ENCODE data around the gene FBXO9. TPM values are rescaled to one million over a fixed set of nuclear protein-coding genes. Genes with fewer than 3 reads are reported as not detected.

The FBXO9 gene
- total RNA-seq: 38.2 TPM

DNA sequence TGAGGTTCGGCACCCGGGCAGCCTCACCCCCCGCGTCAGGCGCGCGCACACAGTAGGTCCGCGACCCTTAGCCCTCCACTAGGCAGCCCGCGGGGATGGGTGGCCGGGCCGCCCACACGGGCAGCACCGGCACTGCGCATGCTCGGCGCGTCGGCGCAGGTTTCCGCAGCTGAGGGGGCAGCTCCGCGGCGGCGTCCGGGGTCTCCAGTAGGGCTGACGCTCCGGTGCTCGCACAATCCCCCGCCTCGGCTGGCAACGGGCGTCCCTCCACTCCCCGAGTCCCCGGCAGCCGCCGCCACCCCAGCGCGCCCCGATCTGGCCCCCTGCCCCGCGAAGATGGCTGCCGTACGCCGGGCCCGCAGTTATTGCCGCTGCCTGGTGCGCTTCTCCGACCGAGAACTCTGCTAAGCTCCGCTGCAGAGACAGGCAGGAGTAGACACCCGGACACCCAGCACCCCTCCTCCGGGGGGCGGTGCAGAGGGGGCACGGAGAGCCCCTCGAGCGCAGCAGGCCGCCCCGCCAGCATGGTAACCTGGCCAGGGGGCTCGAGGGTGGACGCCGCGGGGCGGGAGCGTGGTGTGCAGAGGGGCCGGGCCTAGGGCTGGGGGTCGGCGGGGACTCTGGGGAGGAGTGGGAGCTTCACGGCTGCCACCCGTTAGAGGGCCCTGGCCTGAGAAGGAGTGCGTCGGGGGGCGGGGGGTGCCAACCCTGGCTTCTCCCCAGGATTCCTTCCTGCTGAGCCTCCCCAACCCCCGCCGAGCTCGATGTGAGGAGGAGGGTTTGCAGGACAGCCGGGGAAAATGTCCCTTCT, at the start of gene FBXO9:
FBXO9 (plus strand) TSS at position 139 of the 811 bp plus-strand sequence; CDS start at position 525, 386 bp downstream.
- DNase-seq: peak; percentile 88

DNA sequence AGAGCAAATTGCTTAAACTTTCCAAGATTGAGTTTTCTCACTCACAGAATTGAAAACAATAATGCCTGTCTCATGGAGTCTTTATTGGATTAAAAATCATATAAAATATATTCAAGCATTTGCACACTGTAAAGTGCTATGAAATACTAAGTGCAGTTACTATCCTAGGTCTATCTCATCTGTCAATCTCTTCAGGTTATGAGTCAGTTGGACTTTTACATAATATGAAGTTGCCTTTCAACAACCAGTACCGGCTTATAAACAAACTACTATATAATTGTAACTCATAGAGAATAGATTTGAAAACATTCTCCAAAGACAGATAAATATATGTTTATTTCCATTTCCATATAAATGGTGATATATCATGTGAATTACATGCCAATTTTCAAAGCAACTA, 49.7 kb upstream of the FBXO9 start:
- no peak for DNase-seq

DNA sequence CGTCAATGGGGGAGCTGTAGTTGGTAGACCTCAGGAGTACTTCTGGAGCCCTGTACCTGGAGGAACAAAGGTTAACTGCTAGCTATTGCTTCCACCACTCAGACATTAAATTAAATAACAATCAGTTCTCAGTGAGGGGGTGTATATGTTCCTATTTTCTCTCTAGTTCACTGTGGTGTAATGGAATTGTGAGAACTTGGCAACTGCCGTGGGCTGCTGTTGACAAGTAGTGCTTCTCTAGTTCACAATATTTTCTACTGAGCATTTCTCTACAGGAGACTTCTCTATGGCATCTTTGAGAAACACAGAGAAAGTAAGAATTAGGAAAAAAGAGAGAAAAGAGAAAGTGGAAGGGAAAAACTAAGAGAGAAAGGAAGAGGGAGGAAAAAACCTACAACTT, 46.8 kb upstream of the FBXO9 start:
- DNase-seq: no peak

DNA sequence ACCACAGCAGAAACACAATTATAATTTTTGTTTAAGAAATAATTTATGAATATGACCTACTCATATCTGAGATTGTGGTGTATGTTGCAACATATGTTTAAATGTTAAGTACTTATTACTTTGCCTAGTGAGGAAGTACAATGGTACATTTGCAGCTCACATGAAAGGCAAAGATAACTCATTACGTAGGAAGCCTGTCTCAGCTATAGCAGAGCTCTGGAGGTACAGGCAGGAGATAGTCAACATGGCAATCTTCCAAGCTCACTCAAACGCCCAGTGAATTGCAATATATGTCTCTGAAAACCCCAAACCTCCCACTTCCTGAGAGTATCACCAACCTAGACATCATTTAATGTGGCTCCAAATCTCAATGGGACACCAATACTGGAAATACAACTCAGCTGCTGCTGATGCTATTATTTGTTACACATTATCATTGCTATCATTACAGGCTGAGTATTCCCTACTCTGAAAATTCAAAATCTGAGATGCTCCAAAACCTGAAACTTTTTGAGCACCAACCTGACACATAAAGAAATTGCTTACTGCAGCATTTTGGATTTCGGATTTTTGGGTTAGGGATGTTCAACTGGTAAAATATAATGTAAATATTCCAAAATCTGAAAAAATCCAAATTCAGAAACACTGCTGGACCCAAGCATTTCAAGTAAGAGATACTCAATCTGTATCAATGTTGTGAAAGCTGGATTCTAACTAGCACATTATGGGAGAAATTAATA, 45.0 kb upstream of the FBXO9 start:
- no peak for DNase-seq

DNA sequence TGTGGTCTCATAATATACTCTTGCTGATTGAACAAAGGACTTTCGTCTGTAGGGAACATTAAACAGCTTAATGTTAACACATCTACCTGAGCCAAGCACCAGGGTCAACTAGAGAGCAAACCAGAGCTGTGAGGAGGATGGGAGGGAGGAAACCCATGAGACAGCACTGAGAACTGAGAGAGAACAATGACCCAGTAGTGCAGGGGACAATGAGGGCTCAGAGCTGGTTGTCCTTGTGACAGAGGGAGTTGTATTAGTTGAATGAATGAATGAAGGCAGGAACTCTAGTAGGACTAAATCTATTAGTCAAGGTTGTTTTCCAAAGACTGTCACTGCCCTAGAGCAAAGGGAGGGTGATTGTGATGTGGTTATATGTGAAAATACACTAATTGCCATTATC, 41.9 kb upstream of the FBXO9 start:
- no peak for DNase-seq

DNA sequence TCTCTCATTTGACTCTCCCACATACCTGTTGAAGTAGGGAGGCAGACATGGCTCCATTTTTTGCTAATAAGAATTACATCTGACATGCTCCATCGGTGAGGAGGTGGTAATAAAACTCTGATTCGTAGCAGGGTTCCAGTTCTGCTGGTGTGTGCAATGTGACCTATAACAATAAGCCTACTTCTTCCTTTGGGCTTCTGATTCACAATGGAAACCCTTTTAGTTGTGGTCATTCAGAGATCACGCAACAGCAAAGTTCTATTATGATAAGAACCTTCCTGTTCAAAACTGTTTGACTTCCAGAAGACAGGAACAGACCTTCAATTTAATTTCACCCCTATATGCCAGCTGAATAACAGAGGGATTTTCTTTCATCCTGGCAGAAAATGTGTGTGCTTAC, 38.7 kb upstream of the FBXO9 start:
- DNase-seq: no peak

DNA sequence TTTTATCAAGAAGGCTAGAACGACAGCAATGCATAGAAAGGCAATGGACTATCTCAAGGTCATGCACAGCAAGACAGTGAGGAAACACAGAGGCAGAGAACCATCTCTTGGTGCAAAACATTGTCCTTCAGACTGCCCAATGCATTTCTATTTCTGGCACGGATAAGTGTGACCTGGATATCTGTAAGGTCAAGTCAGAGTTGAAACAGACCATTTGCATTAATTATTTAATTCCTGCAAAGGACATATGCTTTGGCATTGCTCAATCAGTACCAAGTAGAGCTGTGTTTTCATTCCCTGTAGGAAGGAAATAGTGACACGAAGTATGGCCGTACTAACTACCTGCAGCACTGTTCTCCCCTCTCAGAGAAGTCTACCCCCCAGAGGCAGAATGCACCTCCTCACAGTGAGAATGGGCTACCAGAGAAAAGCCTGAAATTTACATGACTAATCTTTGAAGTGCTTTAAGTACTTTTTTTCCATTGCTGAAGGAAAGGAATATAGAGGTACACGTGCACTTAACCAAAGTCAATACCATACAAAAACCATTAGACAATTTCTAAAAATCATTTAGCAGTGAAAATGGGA, 38.0 kb upstream of the FBXO9 start:
- DNase-seq: no peak

DNA sequence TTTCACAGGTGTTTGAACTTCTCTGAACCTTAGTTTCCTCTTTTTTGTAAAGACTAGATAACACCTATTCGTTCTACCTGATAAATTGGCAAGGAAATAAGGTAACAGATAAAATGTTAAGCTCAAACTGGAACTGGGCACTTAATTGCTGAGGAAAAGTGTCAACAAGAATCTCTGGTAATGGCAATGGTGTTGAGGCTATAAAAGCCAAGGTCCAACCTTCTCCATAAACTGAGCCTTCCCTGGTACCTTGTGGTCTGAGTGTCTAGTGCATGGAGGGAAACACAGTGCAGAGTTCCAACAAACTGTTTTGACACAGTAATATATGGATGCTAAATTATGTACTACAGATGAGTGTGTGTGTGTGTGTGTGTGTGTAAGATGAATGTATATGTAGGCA, 36.7 kb upstream of the FBXO9 start:
- DNase-seq: no peak

DNA sequence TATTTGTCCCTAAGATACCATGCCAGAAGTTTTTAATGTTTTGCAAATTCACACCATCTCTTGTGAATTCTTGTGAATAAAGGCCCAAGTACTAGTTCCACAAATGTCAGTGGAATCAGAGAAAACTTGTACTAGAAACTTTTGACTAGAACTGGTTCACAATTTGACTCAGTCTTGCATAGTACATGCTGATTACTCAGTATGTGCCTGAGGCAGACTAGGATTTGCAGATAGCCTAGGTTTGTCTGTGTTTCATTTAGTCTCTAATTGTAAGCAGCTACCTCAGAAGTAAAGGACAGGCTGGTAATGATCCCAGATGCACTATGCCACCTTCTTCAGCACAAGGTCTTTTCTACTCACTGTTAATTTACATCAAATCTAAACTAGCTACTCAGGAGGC, 35.9 kb upstream of the FBXO9 start:
- DNase-seq: no peak

DNA sequence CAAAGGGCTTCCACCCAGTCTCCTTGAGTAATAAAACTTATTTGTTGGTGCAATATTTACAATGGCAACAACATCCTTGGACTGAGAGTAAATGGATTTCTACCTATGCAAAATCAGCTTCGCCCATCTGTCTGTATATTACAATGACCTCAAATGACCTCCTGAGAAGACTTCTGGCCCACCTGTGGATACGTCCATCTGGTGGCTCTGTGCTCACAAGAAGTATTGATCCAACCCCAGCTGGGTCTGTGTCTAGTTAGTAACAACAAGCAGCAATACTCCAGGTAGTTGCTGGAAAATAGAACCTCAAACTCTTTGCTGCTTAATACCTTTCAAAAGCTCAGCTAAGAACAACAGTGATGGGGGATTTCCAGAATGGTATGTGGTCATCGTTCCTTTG, 35.4 kb upstream of the FBXO9 start:
- DNase-seq: no peak

DNA sequence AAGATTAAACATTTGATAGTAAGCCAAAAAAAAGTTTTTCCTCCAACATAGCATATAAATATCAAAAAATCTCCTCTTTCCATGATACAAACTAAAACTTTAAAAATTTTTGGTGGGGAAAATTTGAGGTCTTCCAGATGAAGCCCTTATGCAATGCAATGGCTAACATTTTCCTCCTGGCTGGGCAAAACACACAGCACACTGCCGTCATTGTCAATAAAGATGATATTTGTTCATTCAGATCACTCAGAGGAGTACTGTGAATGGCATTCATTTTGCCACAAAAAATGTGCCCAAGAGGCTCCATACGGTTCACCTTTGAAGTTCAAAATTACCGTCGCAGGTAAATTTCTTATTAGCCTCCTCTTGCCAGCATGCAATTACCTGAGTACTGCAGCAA, 33.9 kb upstream of the FBXO9 start:
- DNase-seq: no peak

DNA sequence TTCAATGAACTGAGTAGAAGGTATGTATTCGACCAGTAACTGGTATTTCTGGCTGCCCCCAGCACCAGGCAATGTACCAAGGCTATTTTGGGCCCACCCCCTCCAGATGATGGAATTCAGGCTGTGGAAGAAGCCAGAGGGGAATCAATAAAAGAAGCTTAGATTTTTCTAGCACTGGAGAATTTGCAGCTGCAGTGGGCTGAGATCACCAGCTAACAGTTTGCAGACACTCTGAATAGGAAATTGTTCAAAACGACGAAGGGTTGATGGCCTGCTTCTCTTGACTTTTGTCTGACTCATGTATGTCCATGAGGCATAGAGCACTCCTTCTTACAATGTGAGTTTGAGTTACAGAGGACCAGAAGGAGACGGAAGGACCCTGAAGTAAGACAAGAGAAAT, 32.4 kb upstream of the FBXO9 start:
- peak; percentile 43 for DNase-seq

DNA sequence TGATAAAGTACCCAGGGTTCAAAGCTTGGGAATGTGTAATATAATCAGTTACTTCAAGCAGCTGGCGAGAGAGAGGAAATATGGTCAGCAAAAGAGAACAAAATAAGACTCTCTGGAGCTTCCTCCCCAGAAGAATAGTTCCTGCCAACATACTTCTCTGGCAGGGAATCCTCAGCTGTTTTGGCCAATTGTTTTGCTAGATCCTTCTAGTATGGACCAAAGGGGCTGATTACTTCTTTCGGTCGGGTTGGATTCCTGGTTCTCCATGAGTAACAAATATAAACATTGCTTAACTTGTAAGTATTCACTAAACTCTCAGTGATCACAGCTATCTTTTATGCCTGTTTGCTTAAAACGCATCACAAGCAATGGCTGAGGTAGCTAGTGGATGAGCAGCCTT, 31.4 kb upstream of the FBXO9 start:
- peak; percentile 75 for DNase-seq

DNA sequence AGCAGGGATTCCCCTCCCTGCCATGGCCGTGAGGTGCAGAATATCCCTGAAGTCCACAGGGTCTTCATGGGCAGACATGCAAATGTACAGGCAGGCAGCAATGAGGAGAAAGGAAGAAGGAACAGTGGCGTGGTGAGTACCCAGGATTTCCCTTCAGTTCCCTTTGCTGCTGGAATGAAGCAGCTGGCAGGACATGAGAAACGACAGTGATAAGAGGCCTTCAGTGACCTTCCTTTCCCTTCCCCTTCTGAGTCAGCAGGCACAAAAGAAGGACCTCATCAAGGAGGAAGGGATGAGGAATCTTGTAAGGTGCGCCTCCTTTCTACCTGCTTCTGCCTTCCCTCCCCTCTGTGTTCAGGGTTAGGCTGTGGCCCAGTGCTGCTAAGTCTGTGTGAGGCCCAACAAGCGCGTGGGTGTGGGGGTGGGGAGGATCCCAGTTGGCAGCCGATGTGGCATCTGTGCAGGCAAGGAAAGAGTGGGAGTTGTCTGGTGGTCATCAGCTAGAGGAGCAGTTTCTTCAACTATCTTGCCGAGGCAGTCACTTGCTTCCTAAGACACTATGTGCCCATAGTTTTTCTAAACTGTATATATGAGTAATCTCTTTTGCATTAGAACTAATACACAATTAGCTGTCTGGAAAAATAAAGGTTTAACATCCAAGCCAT, 29.5 kb upstream of the FBXO9 start:
- no peak for DNase-seq

DNA sequence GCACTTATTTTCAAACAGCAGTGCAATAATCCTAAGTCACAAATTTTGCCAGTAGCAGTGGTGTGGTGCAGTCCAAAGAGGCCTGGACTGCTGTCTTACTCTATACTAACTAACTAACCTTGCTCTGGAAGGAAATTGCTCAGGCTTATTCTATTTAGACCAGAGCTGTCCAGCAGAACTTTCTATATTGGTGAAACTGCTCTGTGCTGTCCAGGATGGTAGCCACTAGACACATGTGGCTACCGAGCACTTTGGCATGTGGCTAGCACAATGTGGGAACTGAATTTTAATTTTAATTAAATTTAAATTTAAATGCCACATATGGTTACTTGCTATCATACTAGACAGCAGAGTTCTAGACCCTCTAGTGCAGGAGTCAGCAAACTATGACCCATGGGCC, 27.1 kb upstream of the FBXO9 start:
- no peak for DNase-seq

DNA sequence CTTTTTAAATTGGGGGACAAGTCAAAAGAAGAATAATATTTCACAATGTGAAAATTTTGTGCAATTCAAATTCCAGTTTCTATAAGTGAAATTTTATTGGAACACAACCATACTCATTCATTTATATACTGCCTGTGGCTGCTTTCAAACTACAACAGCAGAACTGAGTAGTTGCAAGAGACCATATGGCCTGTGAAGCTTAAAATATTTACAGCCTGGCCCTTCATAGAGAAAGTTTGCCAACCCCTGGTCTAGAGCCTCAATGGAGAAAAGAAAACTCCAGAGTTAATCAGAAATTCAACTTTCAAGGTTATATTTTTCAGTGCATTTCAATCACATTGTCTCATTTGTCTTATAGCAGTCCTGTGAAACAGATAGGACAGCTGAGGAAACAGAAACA, 26.6 kb upstream of the FBXO9 start:
- no peak for DNase-seq

DNA sequence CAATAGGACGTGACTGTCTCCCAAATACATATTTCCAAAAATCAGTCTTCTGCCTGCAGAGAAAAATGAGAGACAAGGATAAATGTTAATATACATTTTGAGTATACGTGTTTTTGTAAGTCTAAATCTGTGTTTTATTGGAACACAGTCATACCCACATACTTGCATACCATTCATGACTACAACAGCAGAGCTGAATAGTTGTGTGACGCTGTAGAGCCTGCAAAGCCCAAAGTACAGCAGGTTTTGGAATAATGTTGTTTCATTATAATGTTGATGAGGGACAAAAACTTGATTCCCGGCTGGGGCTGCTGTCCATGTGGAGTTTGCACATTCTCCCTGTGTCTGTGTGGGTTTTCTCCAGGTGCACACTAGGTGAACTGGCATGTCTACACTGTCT, 23.8 kb upstream of the FBXO9 start:
- DNase-seq: no peak

DNA sequence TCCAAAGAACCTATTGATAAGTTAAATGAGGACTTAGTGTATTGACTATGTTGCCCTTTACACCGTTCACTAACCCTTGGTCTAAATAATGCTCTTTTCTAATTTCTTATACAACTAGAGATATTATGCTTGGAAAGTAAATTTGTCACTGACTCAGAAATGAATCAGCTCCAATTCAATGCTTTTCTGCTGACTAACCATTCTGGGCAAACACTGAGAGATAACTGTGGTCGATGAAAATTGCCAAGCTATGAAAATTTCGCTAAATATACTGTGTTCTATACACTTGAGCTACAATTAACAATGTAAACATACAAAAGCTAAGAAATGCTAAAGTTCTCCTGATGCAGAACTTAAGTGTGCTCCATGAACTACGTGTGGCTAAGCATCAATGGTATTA, 23.1 kb upstream of the FBXO9 start:
- no peak for DNase-seq

DNA sequence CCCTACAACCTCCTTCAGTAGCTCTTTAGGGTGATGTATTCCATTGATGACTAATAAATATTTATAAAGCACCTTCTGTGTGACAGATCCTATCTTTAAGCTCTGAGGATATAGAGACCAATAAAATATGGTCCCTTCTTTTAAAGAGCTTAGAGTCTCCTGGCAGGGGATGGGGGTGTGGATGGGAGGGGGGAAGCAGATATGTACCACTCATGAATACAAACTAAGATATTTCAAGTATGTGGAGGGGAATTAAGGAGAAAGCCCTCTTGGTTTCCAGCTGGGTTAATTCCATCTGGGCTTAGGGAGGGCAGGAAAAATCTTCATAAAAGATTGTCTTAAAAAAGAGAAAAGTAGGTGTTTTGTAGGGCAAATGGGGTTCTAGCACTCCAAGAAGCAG, 21.6 kb upstream of the FBXO9 start:
- no peak for DNase-seq

DNA sequence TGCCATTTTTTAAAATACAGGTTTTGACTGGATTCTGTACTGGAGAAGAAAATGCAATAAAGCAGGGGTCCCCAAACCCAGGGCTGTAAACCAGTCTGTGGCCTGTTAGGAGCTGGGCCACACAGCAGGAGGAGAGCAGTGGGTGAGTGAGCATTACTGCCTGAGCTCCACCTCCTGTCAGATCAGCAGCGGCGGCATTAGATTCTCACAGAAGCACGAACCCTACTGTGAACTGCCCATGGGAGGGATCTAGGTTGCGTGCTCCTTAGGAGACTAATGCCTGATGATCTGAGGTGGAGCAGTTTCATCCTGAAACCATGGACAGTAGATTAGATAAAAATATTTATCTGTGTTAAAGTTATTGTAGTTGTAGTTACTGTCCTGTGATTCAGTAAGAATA, 21.1 kb upstream of the FBXO9 start:
- DNase-seq: no peak

DNA sequence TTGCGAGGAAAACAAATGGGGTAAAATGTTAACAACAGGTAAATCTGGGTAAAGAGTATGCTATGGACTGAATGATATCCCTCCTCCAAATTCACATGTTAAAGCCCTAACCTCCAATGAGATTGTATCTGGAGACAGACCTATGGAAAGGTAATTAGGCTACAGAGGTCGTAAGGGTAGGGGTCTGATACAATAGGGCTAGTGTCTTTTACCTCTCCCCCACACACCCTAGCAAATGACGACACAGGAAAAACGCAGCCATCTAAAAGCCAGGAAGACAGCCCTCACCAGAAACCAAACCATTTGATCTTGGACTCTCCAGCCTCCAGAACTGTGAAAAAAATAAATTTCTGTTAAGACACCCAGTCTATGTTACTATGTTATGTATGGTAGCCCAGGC, 20.6 kb upstream of the FBXO9 start:
- no peak for DNase-seq

DNA sequence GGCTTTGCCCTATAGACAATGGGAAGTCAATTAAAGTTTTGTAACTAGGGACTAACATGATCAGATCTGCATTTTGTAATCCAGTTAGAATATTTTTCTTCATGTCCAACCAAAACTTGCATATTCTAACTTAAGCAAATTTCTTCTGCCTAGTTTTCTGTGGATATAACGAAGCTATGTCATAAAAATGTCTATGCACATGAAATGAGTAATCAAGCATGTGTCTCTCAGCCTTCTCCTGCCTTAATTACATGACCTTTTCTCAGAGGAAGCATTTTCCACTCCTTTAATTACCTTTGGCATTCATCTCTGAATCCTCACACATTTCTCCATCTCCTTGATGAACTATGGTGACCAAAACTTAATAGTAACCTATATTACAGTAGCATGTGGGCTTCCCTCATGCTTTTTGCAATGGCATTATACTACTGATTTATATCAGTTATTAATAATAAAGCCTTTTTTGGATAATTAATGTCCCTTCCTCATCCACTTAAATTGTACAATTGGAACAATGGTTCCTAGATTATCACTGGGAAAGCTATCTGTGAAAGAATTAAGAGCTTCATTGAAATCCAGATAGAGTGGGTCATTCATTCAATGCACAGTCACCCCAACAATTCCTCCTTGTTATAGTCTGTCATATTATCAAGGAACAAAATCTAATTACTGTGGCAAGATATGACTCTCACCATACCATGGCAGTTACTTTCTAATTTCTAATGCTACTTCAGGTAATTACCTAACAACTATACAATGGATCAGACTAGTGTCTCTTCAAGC, 19.1 kb upstream of the FBXO9 start:
- DNase-seq: no peak

Measured in tongue (tissue), 2 donors.